GM23338 (cell line): ENCODE data around the gene SVBP. TPM values are rescaled to one million over a fixed set of nuclear protein-coding genes. Genes with fewer than 3 reads are reported as not detected.

Experiments used
- ATAC-seq: fragments of 200-7000 bp; cut with Tn5 transposase; 3 replicates; pipeline ENCODE4 v1.9.1; 2020
- DNase-seq: peaks from one replicate; pipeline ENCODE4 v3.0.0-alpha.2; 2015; ENCODE audit warnings: low spot score
- H2AFZ ChIP-seq: fragments of 200-600 bp; sonication (generic); 2 replicates; pipeline ENCODE4 v1.8.0; 2016; ENCODE audit warnings: antibody characterized with exemption, mild to moderate bottlenecking, moderate library complexity
- H3F3A ChIP-seq: fragments of 200-600 bp; sonication (generic); replicated peaks from 2 replicates; pipeline ENCODE4 v1.8.0; 2017; ENCODE audit warnings: antibody characterized with exemption, mixed run types, low read depth
- H3K27ac ChIP-seq: fragments of 200-600 bp; sonication (generic); 2 replicates; pipeline ENCODE4 v1.6.1; 2016; ENCODE audit warnings: low read depth
- H3K27me3 ChIP-seq: fragments of 200-600 bp; sonication (generic); 2 replicates; pipeline ENCODE4 v1.8.0; 2016; ENCODE audit warnings: mild to moderate bottlenecking, mixed run types, moderate library complexity; ENCODE audit not compliant: insufficient read depth
- H3K36me3 ChIP-seq: fragments of 200-600 bp; sonication (generic); 2 replicates; pipeline ENCODE4 v1.8.0; 2016; ENCODE audit warnings: mild to moderate bottlenecking; ENCODE audit not compliant: insufficient read depth
- H3K4me1 ChIP-seq: fragments of 200-600 bp; sonication (generic); 2 replicates; pipeline ENCODE4 v1.8.0; 2016; ENCODE audit warnings: mild to moderate bottlenecking, moderate library complexity; ENCODE audit not compliant: insufficient read depth
- H3K4me2 ChIP-seq: fragments of 200-600 bp; sonication (generic); 2 replicates; pipeline ENCODE4 v1.7.1; 2017; ENCODE audit warnings: mixed run types
- H3K4me3 ChIP-seq: fragments of 200-600 bp; sonication (generic); 2 replicates; pipeline ENCODE4 v1.6.1; 2016; ENCODE audit warnings: mixed run types
- H3K79me2 ChIP-seq: fragments of 200-600 bp; sonication (generic); replicated peaks from 2 replicates; pipeline ENCODE4 v1.8.0; 2017; ENCODE audit warnings: mild to moderate bottlenecking; ENCODE audit not compliant: insufficient read depth
- H3K9me2 ChIP-seq: fragments of 200-600 bp; sonication (generic); 2 replicates; pipeline ENCODE4 v1.8.0; 2017; ENCODE audit not compliant: insufficient read depth
- H4K20me1 ChIP-seq: fragments of 200-600 bp; sonication (generic); replicated peaks from 2 replicates; pipeline ENCODE4 v1.8.0; 2017; ENCODE audit warnings: mild to moderate bottlenecking; ENCODE audit not compliant: insufficient read depth
- H3K27ac Mint-ChIP-seq: 2 replicates; pipeline ENCODE4 v1.8.0; 2020; ENCODE audit warnings: inconsistent platforms, mild to moderate bottlenecking, moderate library complexity, mixed read lengths
- H3K27me3 Mint-ChIP-seq: 3 replicates; pipeline ENCODE4 v1.8.0; 2022; ENCODE audit warnings: low read depth, mild to moderate bottlenecking, moderate library complexity, mixed read lengths, inconsistent platforms; ENCODE audit not compliant: insufficient read depth, poor library complexity
- H3K36me3 Mint-ChIP-seq: 3 replicates; pipeline ENCODE4 v1.8.0; 2021; ENCODE audit warnings: low read depth, mild to moderate bottlenecking, inconsistent platforms, moderate library complexity, mixed read lengths
- H3K4me1 Mint-ChIP-seq: 3 replicates; pipeline ENCODE4 v1.8.0; 2020; ENCODE audit warnings: mild to moderate bottlenecking, inconsistent platforms, mixed read lengths
- H3K4me3 Mint-ChIP-seq: 3 replicates; pipeline ENCODE4 v1.8.0; 2021; ENCODE audit warnings: moderate library complexity, mild to moderate bottlenecking, inconsistent platforms, mixed read lengths
- H3K9me3 Mint-ChIP-seq: 3 replicates; pipeline ENCODE4 v1.8.0; 2020; ENCODE audit warnings: moderate library complexity, mild to moderate bottlenecking, inconsistent platforms, mixed read lengths
- CREB1 ChIP-seq: fragments of 250-450 bp; sonication (Bioruptor Pico); IDR thresholded peaks from 2 replicates; pipeline ENCODE4 v1.5.0; 2020; ENCODE audit warnings: low read depth, mild to moderate bottlenecking, moderate library complexity
- CTCF ChIP-seq, 2 experiments: fragments of 200-600 bp in 1 of 2; sonication (generic) in 1 of 2; conservative IDR thresholded peaks; 2 replicates each; pipeline versions ENCODE4 v1.5.1 to v1.6.1; 2016 to 2017; ENCODE audit warnings: antibody characterized with exemption in 2 of 2, low read depth in 2 of 2, mild to moderate bottlenecking in 2 of 2, moderate library complexity in 1 of 2
- ETS1 ChIP-seq: IDR thresholded peaks from 2 replicates; pipeline ENCODE4 v1.6.1; 2016; ENCODE audit warnings: antibody characterized with exemption
- EZH2 ChIP-seq: fragments of 200-600 bp; sonication (generic); IDR thresholded peaks from one replicate; pipeline ENCODE4 v1.8.0; 2017; ENCODE audit warnings: antibody characterized with exemption, mild to moderate bottlenecking, low read depth; ENCODE audit not compliant: unreplicated experiment
- EZH2phosphoT487 ChIP-seq: fragments of 200-600 bp; sonication (generic); IDR thresholded peaks from one replicate; pipeline ENCODE4 v1.8.1; 2018; ENCODE audit warnings: antibody characterized with exemption; ENCODE audit not compliant: unreplicated experiment
- JUNB ChIP-seq: IDR thresholded peaks from one replicate; pipeline ENCODE4 v1.6.1; 2016; ENCODE audit warnings: antibody characterized with exemption; ENCODE audit not compliant: unreplicated experiment
- NANOG ChIP-seq: IDR thresholded peaks from 2 replicates; pipeline ENCODE4 v1.6.1; 2016; ENCODE audit warnings: antibody characterized with exemption, borderline replicate concordance
- POLR2AphosphoS5 ChIP-seq: IDR thresholded peaks from 2 replicates; pipeline ENCODE4 v1.6.1; 2016; ENCODE audit warnings: antibody characterized with exemption, low read depth
- REST ChIP-seq: IDR thresholded peaks from one replicate; pipeline ENCODE4 v1.6.1; 2018; ENCODE audit warnings: antibody characterized with exemption; ENCODE audit not compliant: unreplicated experiment
- STAT1 ChIP-seq: IDR thresholded peaks from one replicate; pipeline ENCODE4 v1.6.1; 2016; ENCODE audit warnings: antibody characterized with exemption; ENCODE audit not compliant: unreplicated experiment
- ZNF114 ChIP-seq: fragments of 250-450 bp; sonication (Bioruptor Pico); IDR thresholded peaks from 2 replicates; pipeline ENCODE4 v1.5.0; 2020; ENCODE audit warnings: mild to moderate bottlenecking, moderate library complexity
- ZNF331 ChIP-seq: fragments of 250-450 bp; sonication (Bioruptor Pico); IDR thresholded peaks from 2 replicates; pipeline ENCODE4 v1.5.0; 2020; ENCODE audit warnings: low read depth, mild to moderate bottlenecking, moderate library complexity
- polyA plus RNA-seq: library from polyadenylated mRNA; unstranded; fragments of >200 nt; fragmentation: Nextera tagmentation; extraction: Ambion mirVana; gene quantifications from 2 replicates; pipeline ENCODE4 v1.2.1, GENCODE V29; 2016
- total RNA-seq: library from RNA; depleted of rRNA; stranded (reverse); fragments of >200 nt; shearing (Covaris generic); gene quantifications from 2 replicates; pipeline ENCODE4 v1.2.3, GENCODE V29; 2014

Gene SVBP
- total and polyA plus RNA-seq, 2 experiments from 2014 or later = 22.1 to 82.1 TPM

- H4K20me1 ChIP-seq = no peaks in the 10 kb centered on the region; the same call in 1 of the 2 replicates
- H3K4me3 Mint-ChIP-seq = no peak overlapping the region
Measured at GRCh38 chr1:42762269-42762668, 54.9 kb downstream of the SVBP start.

GRCh38 chr1:42761567-42761966 lies 55.6 kb downstream of the SVBP start:
- Mint-ChIP-seq H3K9me3 (no peaks in the 10 kb centered on the region), H3K4me3 (no peak overlapping the region), H3K4me1 (peaks cover 2% of the 10 kb centered on the region), H3K27me3 (peaks cover 6% of the 10 kb centered on the region), H3K36me3 (peaks cover 34% of the 10 kb centered on the region), H3K27ac (no peak overlapping the region)
- Histone ChIP-seq H4K20me1 (no peaks in the 10 kb centered on the region; the same call in 1 of the 2 replicates), H3K79me2 (peaks cover 31% of the 10 kb centered on the region), H3K4me1 (peaks cover 13% of the 10 kb centered on the region), H3K27me3 (no peaks in the 10 kb centered on the region), H3K4me2 (no peak overlapping the region), H3F3A (0 out of 2 replicates have a peak, but pooled peaks cover 6% of the 10 kb centered on the region), H2AFZ (no peak overlapping the region), H3K9me2 (no peaks in the 10 kb centered on the region), H3K4me3 (no peak overlapping the region), H3K27ac (no peak overlapping the region), H3K36me3 (peaks cover 23% of the 10 kb centered on the region)
- ATAC-seq (no peak), DNase-seq (no peak)
- TF ChIP-seq CREB1 (CRISPR knock-in tag) = no peak
- no peak for TF ChIP-seq STAT1
- no peak for TF ChIP-seq JUNB
- TF ChIP-seq POLR2AphosphoS5 = no peak
- TF ChIP-seq ZNF114 = no peak
- no peak for TF ChIP-seq EZH2
- no peak for TF ChIP-seq NANOG
- no peak for TF ChIP-seq ZNF331 (CRISPR knock-in tag)
- TF ChIP-seq ETS1 = no peak
- no peak for TF ChIP-seq REST

More at GRCh38 chr1:42762269-42762668, 54.9 kb downstream of the SVBP start:
- H3K9me2 ChIP-seq = no peaks in the 10 kb centered on the region
- H3K36me3 ChIP-seq = peaks cover 21% of the 10 kb centered on the region
- peaks cover 31% of the 10 kb centered on the region for H3K79me2 ChIP-seq
- H3K27me3 Mint-ChIP-seq = peaks cover 10% of the 10 kb centered on the region
- no peak overlapping the region for H3K4me3 ChIP-seq
- no peak overlapping the region for H3K27ac Mint-ChIP-seq
- no peaks in the 10 kb centered on the region for H3K27me3 ChIP-seq
- H3K27ac ChIP-seq = no peak overlapping the region
- H3K4me1 Mint-ChIP-seq = no peaks in the 10 kb centered on the region; the same call in none of the 3 replicates
- peaks cover 28% of the 10 kb centered on the region; the same call in 2 of the 3 replicates for H3K36me3 Mint-ChIP-seq
- H3F3A ChIP-seq = 0 out of 2 replicates have a peak, but pooled peaks cover 6% of the 10 kb centered on the region
- TF ChIP-seq NANOG = no peak
- TF ChIP-seq ZNF331 (CRISPR knock-in tag) = no peak
- no peak for TF ChIP-seq ETS1
- no peak for TF ChIP-seq CTCF (conservative IDR thresholded peaks at IDR 0.05; ENCODE audit: low read depth in 2 of 2)
- TF ChIP-seq EZH2phosphoT487 = no peak
- TF ChIP-seq CREB1 (CRISPR knock-in tag) = no peak
- H3K4me2 ChIP-seq = no peak overlapping the region
- no peak overlapping the region for H2AFZ ChIP-seq
- ATAC-seq = no peak
- H3K9me3 Mint-ChIP-seq = no peaks in the 10 kb centered on the region
- peaks cover 13% of the 10 kb centered on the region for H3K4me1 ChIP-seq
- no peak for DNase-seq
